ENCODE measurements around the gene TNIP1. TPM values are rescaled to one million over a fixed set of nuclear protein-coding genes. Genes with fewer than 3 reads are reported as not detected.

TNIP1 gene
- total RNA-seq, 1 experiment from 2014 or later, result 65.7 TPM

DNA sequence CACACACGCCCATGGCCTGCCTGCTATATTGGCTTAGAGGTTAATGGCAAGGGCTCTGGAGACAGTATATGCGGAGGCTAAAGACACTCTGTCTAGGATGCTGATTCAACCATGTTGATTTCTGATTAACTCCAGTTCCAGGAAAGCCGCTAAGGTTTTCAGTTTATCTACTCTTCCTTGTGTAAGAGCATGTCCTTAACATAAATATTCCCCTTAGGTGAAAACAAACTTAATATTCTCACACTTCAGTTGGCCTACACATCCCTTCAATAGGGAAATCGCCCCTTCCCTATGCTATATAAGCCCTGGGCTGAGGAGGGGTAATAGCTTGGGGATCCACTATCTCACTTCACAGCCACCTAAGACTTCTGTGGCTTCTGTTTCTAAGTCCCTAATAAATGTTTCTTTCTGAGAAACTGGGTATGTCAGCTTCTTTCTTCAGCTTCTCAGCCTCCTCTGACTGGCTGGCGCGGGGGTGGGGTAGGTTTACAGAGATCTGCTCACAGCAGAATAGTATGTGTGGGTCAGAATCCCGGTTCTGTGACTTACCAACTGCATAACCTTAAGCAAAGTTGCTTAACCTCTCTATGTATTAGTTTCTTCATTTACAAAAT is 64.8 kb downstream of the TNIP1 start:
- ChIA-PET POLR2A (no interaction called here), CTCF (interaction anchor here (0.6 to 0.9 kb wide), 2 partner anchors 13 to 149 kb away, joined by 3 to 5 read pairs; no protein-coding TSS in a partner anchor)
- Histone ChIP-seq H3K4me3 (ENCODE audit: low read depth, low read length) (no peak overlapping the region), H3K36me3 (ENCODE audit: control insufficient read depth, insufficient read depth, low read length) (no peaks in the 10 kb centered on the region), H3K4me1 (peaks cover 21% of the 10 kb centered on the region), H3K27me3 (replicated peaks; ENCODE audit: control insufficient read depth, insufficient read depth, low read length) (no peaks in the 10 kb centered on the region), H3K9me3 (no peaks in the 10 kb centered on the region)
- Mint-ChIP-seq H3K9me3 (ENCODE audit: unreplicated experiment) (no peaks in the 10 kb centered on the region), H3K27ac (ENCODE audit: unreplicated experiment) (no peak overlapping the region), H3K27me3 (ENCODE audit: insufficient read depth, unreplicated experiment) (no peaks in the 10 kb centered on the region), H3K4me1 (ENCODE audit: low read depth, unreplicated experiment) (peaks cover 13% of the 10 kb centered on the region), H3K36me3 (ENCODE audit: insufficient read depth, unreplicated experiment) (peaks cover 12% of the 10 kb centered on the region), H3K4me3 (ENCODE audit: unreplicated experiment) (no peak overlapping the region)
- TF ChIP-seq, protein P1, sequence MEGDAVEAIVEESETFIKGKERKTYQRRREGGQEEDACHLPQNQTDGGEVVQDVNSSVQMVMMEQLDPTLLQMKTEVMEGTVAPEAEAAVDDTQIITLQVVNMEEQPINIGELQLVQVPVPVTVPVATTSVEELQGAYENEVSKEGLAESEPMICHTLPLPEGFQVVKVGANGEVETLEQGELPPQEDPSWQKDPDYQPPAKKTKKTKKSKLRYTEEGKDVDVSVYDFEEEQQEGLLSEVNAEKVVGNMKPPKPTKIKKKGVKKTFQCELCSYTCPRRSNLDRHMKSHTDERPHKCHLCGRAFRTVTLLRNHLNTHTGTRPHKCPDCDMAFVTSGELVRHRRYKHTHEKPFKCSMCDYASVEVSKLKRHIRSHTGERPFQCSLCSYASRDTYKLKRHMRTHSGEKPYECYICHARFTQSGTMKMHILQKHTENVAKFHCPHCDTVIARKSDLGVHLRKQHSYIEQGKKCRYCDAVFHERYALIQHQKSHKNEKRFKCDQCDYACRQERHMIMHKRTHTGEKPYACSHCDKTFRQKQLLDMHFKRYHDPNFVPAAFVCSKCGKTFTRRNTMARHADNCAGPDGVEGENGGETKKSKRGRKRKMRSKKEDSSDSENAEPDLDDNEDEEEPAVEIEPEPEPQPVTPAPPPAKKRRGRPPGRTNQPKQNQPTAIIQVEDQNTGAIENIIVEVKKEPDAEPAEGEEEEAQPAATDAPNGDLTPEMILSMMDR (IDR thresholded peaks at IDR 0.05; ENCODE audit: insufficient read depth in 1 of 2, low read depth in 1 of 2, low read length in 1 of 2, severe bottlenecking in 1 of 2, unreplicated experiment in 1 of 2), result no peak
- DNase-seq, result no peak
- intact Hi-C loops (cut with micrococcal nuclease; ENCODE audit: unreplicated experiment), result no loop called here
- BruUV-seq (replicated peaks), result no TSS peak

- Mint-ChIP-seq H3K36me3 (ENCODE audit: insufficient read depth, unreplicated experiment) (no peaks in the 10 kb centered on the region), H3K27me3 (ENCODE audit: insufficient read depth, unreplicated experiment) (no peaks in the 10 kb centered on the region), H3K4me1 (ENCODE audit: low read depth, unreplicated experiment) (peaks cover 11% of the 10 kb centered on the region), H3K9me3 (ENCODE audit: unreplicated experiment) (no peaks in the 10 kb centered on the region), H3K27ac (ENCODE audit: unreplicated experiment) (no peak overlapping the region), H3K4me3 (ENCODE audit: unreplicated experiment) (no peak overlapping the region)
- Histone ChIP-seq H3K4me1 (peaks cover 18% of the 10 kb centered on the region), H3K9me3 (no peaks in the 10 kb centered on the region), H3K36me3 (ENCODE audit: control insufficient read depth, insufficient read depth, low read length) (no peaks in the 10 kb centered on the region), H3K27me3 (replicated peaks; ENCODE audit: control insufficient read depth, insufficient read depth, low read length) (no peaks in the 10 kb centered on the region), H3K4me3 (ENCODE audit: low read depth, low read length) (no peak overlapping the region)
- ChIA-PET POLR2A (interaction anchor here (0.5 kb wide), 1 partner anchor 12 kb away, joined by 4 read pairs; no protein-coding TSS in a partner anchor), CTCF (interaction anchor here (0.7 kb wide), 1 partner anchor 168 kb away, joined by 4 read pairs; no protein-coding TSS in a partner anchor)
- no peak for DNase-seq
- TF ChIP-seq, protein P1 (IDR thresholded peaks at IDR 0.05; ENCODE audit: insufficient read depth in 1 of 2, low read depth in 1 of 2, low read length in 1 of 2, severe bottlenecking in 1 of 2, unreplicated experiment in 1 of 2), result no peak
- intact Hi-C loops (cut with micrococcal nuclease; ENCODE audit: unreplicated experiment), result no loop called here
- no TSS peak for BruUV-seq (replicated peaks)
Measured at GRCh38 chr5:151014680-151015343, 66.0 kb downstream of the TNIP1 start.

- CTCF ChIA-PET, result interaction anchor here (0.6 kb wide), 1 partner anchor 797 kb away, joined by 3 read pairs; no protein-coding TSS in a partner anchor
- intact Hi-C loops (cut with micrococcal nuclease; ENCODE audit: unreplicated experiment), result no loop called here
Measured at GRCh38 chr5:151012862-151013261, 68.0 kb downstream of the TNIP1 start.

More at GRCh38 chr5:151012862-151013261, 68.0 kb downstream of the TNIP1 start:
- POLR2A ChIA-PET, result interaction anchor here (0.7 kb wide), 1 partner anchor 770 kb away, joined by 5 read pairs; no protein-coding TSS in a partner anchor
- Mint-ChIP-seq H3K27me3 (ENCODE audit: insufficient read depth, unreplicated experiment) (no peaks in the 10 kb centered on the region), H3K36me3 (ENCODE audit: insufficient read depth, unreplicated experiment) (no peaks in the 10 kb centered on the region), H3K27ac (ENCODE audit: unreplicated experiment) (no peak overlapping the region), H3K4me1 (ENCODE audit: low read depth, unreplicated experiment) (peaks cover 7% of the 10 kb centered on the region), H3K9me3 (ENCODE audit: unreplicated experiment) (no peaks in the 10 kb centered on the region), H3K4me3 (ENCODE audit: unreplicated experiment) (no peak overlapping the region)
- BruUV-seq (replicated peaks), result no TSS peak
- DNase-seq, result no peak
- TF ChIP-seq, protein P1 (IDR thresholded peaks at IDR 0.05; ENCODE audit: insufficient read depth in 1 of 2, low read depth in 1 of 2, low read length in 1 of 2, severe bottlenecking in 1 of 2, unreplicated experiment in 1 of 2), result no peak
- Histone ChIP-seq H3K4me1 (peaks cover 10% of the 10 kb centered on the region; the same call in 1 of the 2 replicates), H3K36me3 (ENCODE audit: control insufficient read depth, insufficient read depth, low read length) (no peaks in the 10 kb centered on the region), H3K4me3 (ENCODE audit: low read depth, low read length) (no peak overlapping the region), H3K9me3 (no peaks in the 10 kb centered on the region), H3K27me3 (replicated peaks; ENCODE audit: control insufficient read depth, insufficient read depth, low read length) (no peaks in the 10 kb centered on the region)

Measured in Caco-2 (cell line).